GM23248 (cell line): ENCODE measurements around the gene RIPPLY1. TPM values are rescaled to one million over a fixed set of nuclear protein-coding genes. Genes with fewer than 3 reads are reported as not detected.

Experiments used
- DNase-seq: peaks from one replicate; pipeline ENCODE4 v3.0.0-alpha.2; 2015
- H2AFZ ChIP-seq: fragments of 200-600 bp; sonication (generic); 2 replicates; pipeline ENCODE4 v1.6.1; 2016; ENCODE audit warnings: antibody characterized with exemption
- H3F3A ChIP-seq: fragments of 200-600 bp; sonication (generic); 2 replicates; pipeline ENCODE4 v1.6.1; 2016; ENCODE audit warnings: mild to moderate bottlenecking, antibody characterized with exemption, mixed run types; ENCODE audit not compliant: insufficient read depth
- H3K27ac ChIP-seq: fragments of 200-600 bp; sonication (generic); 2 replicates; pipeline ENCODE4 v1.5.1; 2016; ENCODE audit warnings: mild to moderate bottlenecking
- H3K27me3 ChIP-seq: fragments of 200-600 bp; sonication (generic); replicated peaks from 2 replicates; pipeline ENCODE4 v1.6.1; 2016; ENCODE audit warnings: mild to moderate bottlenecking; ENCODE audit not compliant: insufficient read depth
- H3K36me3 ChIP-seq: fragments of 200-600 bp; sonication (generic); 2 replicates; pipeline ENCODE4 v1.6.1; 2016; ENCODE audit warnings: low read depth, mild to moderate bottlenecking
- H3K4me1 ChIP-seq: fragments of 200-600 bp; sonication (generic); 2 replicates; pipeline ENCODE4 v1.6.1; 2016; ENCODE audit warnings: mild to moderate bottlenecking; ENCODE audit not compliant: insufficient read depth
- H3K4me2 ChIP-seq: fragments of 200-600 bp; sonication (generic); one replicate; pipeline ENCODE4 v1.6.1; 2016; ENCODE audit warnings: mild to moderate bottlenecking; ENCODE audit not compliant: unreplicated experiment
- H3K4me3 ChIP-seq: fragments of 200-600 bp; sonication (generic); 2 replicates; pipeline ENCODE4 v1.5.1; 2016; ENCODE audit warnings: mild to moderate bottlenecking
- H3K79me2 ChIP-seq: fragments of 200-600 bp; sonication (generic); 2 replicates; pipeline ENCODE4 v1.6.1; 2016; ENCODE audit warnings: mild to moderate bottlenecking; ENCODE audit not compliant: insufficient read depth
- H3K9ac ChIP-seq: fragments of 200-600 bp; sonication (generic); 2 replicates; pipeline ENCODE4 v1.6.1; 2016; ENCODE audit warnings: mild to moderate bottlenecking
- H3K9me2 ChIP-seq: fragments of 200-600 bp; sonication (generic); 2 replicates; pipeline ENCODE4 v1.6.1; 2016; ENCODE audit warnings: mixed run types, mild to moderate bottlenecking, moderate library complexity; ENCODE audit not compliant: insufficient read depth
- H3K9me3 ChIP-seq: fragments of 200-600 bp; sonication (generic); one replicate; pipeline ENCODE4 v1.6.1; 2017; ENCODE audit warnings: low read depth
- H4K20me1 ChIP-seq: fragments of 200-600 bp; sonication (generic); 2 replicates; pipeline ENCODE4 v1.6.0; 2016; ENCODE audit not compliant: insufficient read depth
- EZH2 ChIP-seq: fragments of 200-600 bp; sonication (generic); IDR thresholded peaks from 2 replicates; pipeline ENCODE4 v1.6.1; 2018; ENCODE audit warnings: antibody characterized with exemption, mild to moderate bottlenecking; ENCODE audit not compliant: insufficient read depth, poor library complexity, severe bottlenecking
- EZH2phosphoT487 ChIP-seq: fragments of 200-600 bp; sonication (generic); IDR thresholded peaks from 2 replicates; pipeline ENCODE4 v1.6.1; 2018; ENCODE audit warnings: antibody characterized with exemption, moderate library complexity, mild to moderate bottlenecking, low read depth; ENCODE audit not compliant: insufficient read depth
- WGBS, 2 experiments: methylation state at CpG; one replicate each; pipeline ENCODE4 v1.1.6; 2015 to 2017; ENCODE audit warnings: low lambda C conversion rate in 2 of 2, low coverage in 1 of 2; ENCODE audit errors: missing lambda C conversion rate in 2 of 2; 5-methylcytosine and 5-hydroxymethylcytosine counted together
- in situ Hi-C: fragments of 300-500 bp; cut with MboI; formaldehyde crosslinking; loops from 2 replicates; pipeline ENCODE4 v1.15.0; 2020
- polyA plus RNA-seq: library from polyadenylated mRNA; unstranded; fragments of >200 nt; fragmentation: Nextera tagmentation; extraction: Ambion mirVana; gene quantifications from 2 replicates; pipeline ENCODE4 v1.2.1, GENCODE V29; 2016
- total RNA-seq: library from RNA; depleted of rRNA; stranded (reverse); fragments of >200 nt; shearing (Covaris generic); gene quantifications from 2 replicates; pipeline ENCODE4 v1.2.3, GENCODE V29; 2014

RIPPLY1 gene
- total and polyA plus RNA-seq, 2 experiments from 2014 or later: not detected

- Histone ChIP-seq H3K79me2 (no peaks in the 10 kb centered on the region), H3K4me2 (no peak overlapping the region), H3K27me3 (no peaks in the 10 kb centered on the region), H3K4me1 (no peaks in the 10 kb centered on the region), H3K9me2 (no peaks in the 10 kb centered on the region), H3K9ac (no peak overlapping the region), H3K36me3 (no peaks in the 10 kb centered on the region), H3F3A (no peaks in the 10 kb centered on the region), H4K20me1 (no peaks in the 10 kb centered on the region), H3K9me3 (no peaks in the 10 kb centered on the region), H2AFZ (no peak overlapping the region), H3K27ac (no peak overlapping the region), H3K4me3 (no peak overlapping the region)
- no peak for TF ChIP-seq EZH2
- no peak for TF ChIP-seq EZH2phosphoT487
- in situ Hi-C loops: no loop called here
- DNase-seq: no peak
- WGBS, 2 experiments: 53 to 76% methylated on average over 3 to 4 of the region's 5 CpGs
Measured at GRCh38 chrX:106903856-106904528, 851 bp upstream of the RIPPLY1 start.

GRCh38 chrX:106902684-106903083 is 457 bp downstream of the RIPPLY1 start:
- TF ChIP-seq EZH2 (no peak), EZH2phosphoT487 (no peak)
- Histone ChIP-seq H3K9ac (no peak overlapping the region), H3K4me1 (0 out of 2 replicates have a peak, but pooled peaks cover under 1% of the 10 kb centered on the region), H3K4me2 (no peak overlapping the region), H3K27ac (no peak overlapping the region), H4K20me1 (no peaks in the 10 kb centered on the region), H3K9me3 (no peaks in the 10 kb centered on the region), H3F3A (no peaks in the 10 kb centered on the region), H3K9me2 (no peaks in the 10 kb centered on the region), H2AFZ (no peak overlapping the region), H3K36me3 (no peaks in the 10 kb centered on the region), H3K4me3 (no peak overlapping the region), H3K27me3 (no peaks in the 10 kb centered on the region), H3K79me2 (no peaks in the 10 kb centered on the region)
- DNase-seq: no peak
- in situ Hi-C loops: no loop called here
- WGBS, 2 experiments: 57 to 67% methylated on average over 2 of the region's 2 CpGs

GRCh38 chrX:106901781-106902219 is 1.3 kb downstream of the RIPPLY1 start:
- TF ChIP-seq EZH2: no peak
- TF ChIP-seq EZH2phosphoT487: no peak
- Histone ChIP-seq H3K9me2 (no peaks in the 10 kb centered on the region), H3K9me3 (no peaks in the 10 kb centered on the region), H3K4me3 (no peak overlapping the region), H3K4me1 (0 out of 2 replicates have a peak, but pooled peaks cover 8% of the 10 kb centered on the region), H3K4me2 (no peak overlapping the region), H3K36me3 (no peaks in the 10 kb centered on the region), H2AFZ (no peak overlapping the region), H3F3A (no peaks in the 10 kb centered on the region), H4K20me1 (no peaks in the 10 kb centered on the region), H3K79me2 (no peaks in the 10 kb centered on the region), H3K27ac (no peak overlapping the region), H3K27me3 (no peaks in the 10 kb centered on the region), H3K9ac (no peak overlapping the region)
- no peak for DNase-seq
- WGBS, 2 experiments: 80 to 90% methylated on average over 1 to 2 of the region's 4 CpGs
- in situ Hi-C loops: no loop called here

DNA sequence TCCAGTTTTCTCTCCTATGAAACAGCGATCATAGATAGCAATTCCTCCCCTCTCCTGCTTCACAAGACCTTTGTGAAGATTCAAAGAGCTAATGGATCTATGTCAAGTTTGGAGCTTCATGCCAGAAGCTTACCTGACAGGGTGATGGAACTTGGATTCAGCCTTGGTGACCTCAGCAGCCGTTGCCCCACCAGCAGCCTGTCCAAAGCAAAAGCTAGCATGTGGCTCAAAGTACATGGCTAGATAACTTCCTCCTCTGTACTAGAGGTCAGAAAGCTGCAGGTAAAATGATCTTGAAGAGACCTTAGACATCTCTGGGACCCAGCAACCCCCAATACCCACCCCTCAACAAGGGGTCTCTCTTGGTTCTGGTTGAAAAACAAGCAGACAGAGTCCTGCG is 1.8 kb downstream of the RIPPLY1 start:
- Histone ChIP-seq H3K79me2 (no peaks in the 10 kb centered on the region), H4K20me1 (no peaks in the 10 kb centered on the region), H3K27ac (no peak overlapping the region), H3F3A (no peaks in the 10 kb centered on the region), H3K9me2 (no peaks in the 10 kb centered on the region), H3K9me3 (no peaks in the 10 kb centered on the region), H3K9ac (no peak overlapping the region), H3K4me3 (no peak overlapping the region), H3K36me3 (no peaks in the 10 kb centered on the region), H2AFZ (no peak overlapping the region), H3K27me3 (no peaks in the 10 kb centered on the region), H3K4me1 (0 out of 2 replicates have a peak, but pooled peaks cover 8% of the 10 kb centered on the region), H3K4me2 (no peak overlapping the region)
- TF ChIP-seq EZH2: no peak
- in situ Hi-C loops: no loop called here
- DNase-seq: no peak
- 85 to 88% methylated on average over 2 to 3 of the region's 3 CpGs for WGBS, 2 experiments

GRCh38 chrX:106899841-106900240 is 3.3 kb downstream of the RIPPLY1 start:
- Histone ChIP-seq H3K79me2 (no peaks in the 10 kb centered on the region), H3K27ac (no peak overlapping the region), H3K4me2 (no peak overlapping the region), H4K20me1 (no peaks in the 10 kb centered on the region), H3K9ac (no peak overlapping the region), H3F3A (peaks cover 9% of the 10 kb centered on the region; the same call in 1 of the 2 replicates), H3K4me1 (peaks cover 20% of the 10 kb centered on the region), H3K36me3 (no peaks in the 10 kb centered on the region), H3K9me2 (no peaks in the 10 kb centered on the region), H3K27me3 (no peaks in the 10 kb centered on the region), H3K4me3 (no peak overlapping the region), H3K9me3 (no peaks in the 10 kb centered on the region), H2AFZ (no peak overlapping the region)
- no peak for DNase-seq
- TF ChIP-seq EZH2 (no peak), EZH2phosphoT487 (no peak)
- in situ Hi-C loops: no loop called here
- WGBS, 2 experiments: 80% methylated on average over 1 of the region's 1 CpG; no CpG with 5 or more reads in 1 of the 2 experiments
